Erythroblast (primary cell): ENCODE results near the gene MIS12.

Source experiments
- DNase-seq, 2 experiments: peaks; one replicate each; lab custom pipeline; 2025; lab: John Stamatoyannopoulos, UW
- GATA1 ChIP-seq: IDR thresholded peaks from 2 replicates; pipeline ENCODE4 v1.6.1; 2011; ENCODE audit warnings: low read depth, mild to moderate bottlenecking, control low read depth, low read length, moderate library complexity
- POLR2A ChIP-seq: IDR thresholded peaks from 2 replicates; pipeline ENCODE4 v1.6.1; 2011; ENCODE audit warnings: mild to moderate bottlenecking, low read length

Gene MIS12

DNA sequence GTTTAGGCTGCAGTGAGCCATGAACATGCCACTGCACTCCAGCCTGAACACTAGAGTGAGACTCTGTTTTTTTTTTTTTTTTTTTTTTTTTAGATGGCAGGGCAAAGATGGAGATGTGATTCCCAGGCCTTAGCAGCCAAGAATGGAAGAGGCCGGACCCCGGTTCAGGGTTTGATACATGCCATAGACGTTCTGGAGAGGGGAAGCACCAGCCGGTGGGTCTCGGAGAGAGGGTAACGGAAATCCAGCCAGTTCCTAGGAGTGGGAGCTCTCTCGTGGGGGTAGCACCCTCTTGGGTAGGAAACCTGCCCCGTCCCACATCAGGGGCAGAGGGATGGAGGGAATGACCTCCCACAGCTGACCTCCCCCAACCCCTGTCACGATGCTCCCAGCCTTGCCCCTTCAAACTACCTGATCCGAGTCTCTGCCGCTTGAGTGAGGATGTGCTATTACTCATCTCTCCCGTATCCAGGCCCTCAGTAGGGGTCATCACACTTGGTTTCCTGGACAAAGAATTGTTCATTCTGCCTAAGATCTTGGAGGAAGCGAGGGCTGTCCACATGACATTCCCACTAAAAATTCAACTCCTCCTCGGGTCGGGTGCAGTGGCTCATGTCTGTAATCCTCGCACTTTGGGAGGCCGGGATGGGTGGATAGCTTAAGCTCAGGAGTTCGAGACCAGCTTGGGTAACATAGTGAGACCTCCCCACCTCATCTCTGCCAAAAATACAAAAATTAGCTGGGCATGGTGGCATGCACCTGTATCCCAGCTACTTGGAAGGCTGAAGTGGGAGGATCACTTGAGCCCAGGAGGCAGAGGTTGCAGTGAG, 47.3 kb downstream of the MIS12 start:
- DNase-seq: no peak
- no peak for TF ChIP-seq GATA1
- TF ChIP-seq POLR2A: no peak

GRCh38 chr17:5535436-5535835, 49.1 kb downstream of the MIS12 start:
- no peak for DNase-seq
- TF ChIP-seq GATA1 (no peak), POLR2A (no peak)

DNA sequence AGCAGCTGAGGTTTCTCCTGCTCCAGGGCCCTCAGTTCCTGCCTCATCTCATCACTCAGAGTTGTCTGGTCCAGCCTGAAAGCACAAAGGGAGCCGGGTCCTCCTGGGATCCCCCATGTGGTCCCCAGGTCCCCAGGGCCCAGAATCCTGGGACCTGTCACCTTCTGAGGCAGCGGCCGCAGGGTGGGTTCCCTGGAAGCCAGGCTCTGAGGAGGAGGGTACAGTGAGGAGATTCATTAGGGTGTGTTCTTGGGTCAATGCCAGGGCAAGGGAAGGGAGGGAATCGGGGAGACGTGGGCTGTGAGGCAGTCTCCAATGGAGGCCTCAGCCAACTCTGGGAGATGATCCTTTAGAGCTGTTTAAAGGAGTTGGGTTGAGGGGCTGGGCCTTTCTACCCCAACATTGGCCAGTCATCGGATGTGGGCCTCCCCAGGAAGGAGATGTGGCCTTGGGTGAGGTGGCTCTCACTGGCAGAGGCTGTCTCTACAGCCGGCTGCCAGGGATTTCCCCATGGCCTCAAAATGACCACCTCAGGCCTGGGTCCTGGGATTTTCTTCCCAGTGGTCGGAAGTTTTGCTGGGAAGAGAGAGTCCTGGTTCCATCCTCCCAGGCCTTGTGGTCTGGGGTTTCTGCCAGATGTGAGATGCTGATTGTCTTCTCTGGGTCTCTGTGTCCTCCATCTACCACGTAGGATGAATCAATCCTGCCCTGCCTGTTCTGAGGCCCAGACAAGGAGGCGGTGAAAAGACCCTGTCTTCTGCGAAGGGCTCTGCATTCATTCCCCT, 50.7 kb downstream of the MIS12 start:
- DNase-seq: no peak
- no peak for TF ChIP-seq POLR2A
- TF ChIP-seq GATA1: no peak

DNA sequence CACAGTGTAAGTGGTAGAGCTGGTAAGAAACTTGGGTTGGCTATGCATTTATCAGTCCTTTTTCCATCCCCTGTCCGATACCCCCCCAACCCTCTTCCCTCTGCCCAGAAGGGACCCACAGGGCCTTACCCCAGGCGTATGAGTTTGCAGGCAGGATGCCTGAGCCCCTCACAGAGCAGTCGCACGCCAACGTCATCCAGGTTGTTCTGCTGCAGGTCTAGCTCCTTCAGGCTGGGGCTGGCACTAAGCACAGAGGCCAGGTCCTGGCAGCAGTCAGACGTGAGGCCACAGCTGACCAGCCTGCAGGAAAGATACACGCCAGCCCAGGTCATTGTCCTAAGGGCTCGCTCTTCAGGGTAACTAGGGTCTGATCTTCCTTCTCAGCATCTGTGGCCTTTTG, 52.9 kb downstream of the MIS12 start:
- no peak for DNase-seq
- TF ChIP-seq POLR2A: no peak
- no peak for TF ChIP-seq GATA1

DNA sequence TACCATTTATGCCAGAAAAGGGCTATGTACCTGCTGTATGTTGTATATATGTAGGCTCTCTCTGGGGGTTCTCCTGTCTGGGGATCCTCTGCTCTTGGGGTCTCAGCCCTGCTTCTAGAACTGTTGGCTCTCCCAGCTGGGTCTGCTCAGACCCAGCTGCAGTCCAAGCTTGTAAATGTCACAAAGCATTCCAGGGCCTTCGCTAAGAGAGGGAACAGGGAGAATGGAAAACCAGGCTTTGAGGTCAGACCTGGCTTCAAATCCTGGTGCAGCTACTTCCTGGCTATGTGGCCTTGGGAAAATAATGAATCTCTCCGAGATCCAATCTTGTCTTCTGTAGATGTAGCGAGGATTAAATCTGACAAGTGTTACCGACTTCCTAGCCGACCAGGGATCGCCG, 54.0 kb downstream of the MIS12 start:
- DNase-seq: no peak
- TF ChIP-seq POLR2A (no peak), GATA1 (no peak)
